GM12801 (cell line): Measurements from ENCODE around the gene CYP39A1.

Experiments used
- TF ChIP-seq, protein P1 (sequence below): IDR thresholded peaks from one replicate; pipeline ENCODE4 v1.5.1; 2011; ENCODE audit warnings: control low read depth; ENCODE audit not compliant: insufficient read length; ENCODE audit errors: extremely low read depth

Gene CYP39A1

DNA sequence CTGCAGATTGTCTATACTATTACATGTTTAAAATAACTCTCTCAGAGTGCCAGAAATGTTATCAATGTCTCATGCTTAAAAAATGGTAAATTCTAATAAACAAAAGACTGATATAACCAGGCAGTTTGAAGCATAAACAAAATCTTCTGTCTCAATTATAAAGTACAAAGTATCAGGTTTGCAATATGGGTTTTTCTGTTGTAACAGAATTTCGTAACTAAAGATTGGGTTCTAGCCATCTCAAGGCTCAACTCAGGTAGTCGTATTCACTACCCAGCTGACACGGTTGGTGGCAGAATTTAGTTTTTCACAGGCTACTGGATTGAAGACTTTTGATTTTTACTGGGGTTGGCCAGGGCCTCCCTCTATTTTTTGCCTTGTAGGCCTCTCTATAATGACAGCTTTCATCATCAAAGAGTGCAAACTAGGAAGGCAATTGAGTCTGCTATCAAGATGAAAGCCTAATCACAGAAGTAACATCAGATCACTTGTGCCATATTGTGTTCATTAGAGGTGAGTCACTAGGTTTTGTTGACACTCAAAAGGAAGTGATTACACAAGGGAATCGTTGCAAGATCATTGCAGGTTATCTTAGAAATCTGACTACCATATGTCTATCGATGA lies 3.6 kb downstream of the CYP39A1 start:
- TF ChIP-seq, protein P1, sequence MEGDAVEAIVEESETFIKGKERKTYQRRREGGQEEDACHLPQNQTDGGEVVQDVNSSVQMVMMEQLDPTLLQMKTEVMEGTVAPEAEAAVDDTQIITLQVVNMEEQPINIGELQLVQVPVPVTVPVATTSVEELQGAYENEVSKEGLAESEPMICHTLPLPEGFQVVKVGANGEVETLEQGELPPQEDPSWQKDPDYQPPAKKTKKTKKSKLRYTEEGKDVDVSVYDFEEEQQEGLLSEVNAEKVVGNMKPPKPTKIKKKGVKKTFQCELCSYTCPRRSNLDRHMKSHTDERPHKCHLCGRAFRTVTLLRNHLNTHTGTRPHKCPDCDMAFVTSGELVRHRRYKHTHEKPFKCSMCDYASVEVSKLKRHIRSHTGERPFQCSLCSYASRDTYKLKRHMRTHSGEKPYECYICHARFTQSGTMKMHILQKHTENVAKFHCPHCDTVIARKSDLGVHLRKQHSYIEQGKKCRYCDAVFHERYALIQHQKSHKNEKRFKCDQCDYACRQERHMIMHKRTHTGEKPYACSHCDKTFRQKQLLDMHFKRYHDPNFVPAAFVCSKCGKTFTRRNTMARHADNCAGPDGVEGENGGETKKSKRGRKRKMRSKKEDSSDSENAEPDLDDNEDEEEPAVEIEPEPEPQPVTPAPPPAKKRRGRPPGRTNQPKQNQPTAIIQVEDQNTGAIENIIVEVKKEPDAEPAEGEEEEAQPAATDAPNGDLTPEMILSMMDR = no peak

DNA sequence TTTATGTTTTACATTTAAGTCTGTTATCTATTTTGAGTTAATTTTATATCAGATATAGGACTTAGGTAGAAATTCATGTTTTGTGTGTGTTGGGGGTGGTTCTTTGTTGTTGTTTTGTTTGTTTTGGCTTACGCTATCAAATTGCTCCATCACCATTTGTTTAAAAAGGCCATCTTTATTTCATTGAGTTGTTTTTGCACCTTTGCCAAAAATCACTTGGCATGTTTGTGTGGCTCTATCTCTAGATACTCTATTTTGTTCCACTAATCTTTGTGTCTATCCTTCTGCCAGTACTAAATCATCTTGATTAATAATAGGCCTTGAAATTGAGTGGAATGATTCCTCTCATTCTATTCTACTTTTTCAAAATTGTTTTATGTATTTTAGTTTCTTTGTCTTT lies 7.4 kb downstream of the CYP39A1 start:
- TF ChIP-seq, protein P1 = no peak

DNA sequence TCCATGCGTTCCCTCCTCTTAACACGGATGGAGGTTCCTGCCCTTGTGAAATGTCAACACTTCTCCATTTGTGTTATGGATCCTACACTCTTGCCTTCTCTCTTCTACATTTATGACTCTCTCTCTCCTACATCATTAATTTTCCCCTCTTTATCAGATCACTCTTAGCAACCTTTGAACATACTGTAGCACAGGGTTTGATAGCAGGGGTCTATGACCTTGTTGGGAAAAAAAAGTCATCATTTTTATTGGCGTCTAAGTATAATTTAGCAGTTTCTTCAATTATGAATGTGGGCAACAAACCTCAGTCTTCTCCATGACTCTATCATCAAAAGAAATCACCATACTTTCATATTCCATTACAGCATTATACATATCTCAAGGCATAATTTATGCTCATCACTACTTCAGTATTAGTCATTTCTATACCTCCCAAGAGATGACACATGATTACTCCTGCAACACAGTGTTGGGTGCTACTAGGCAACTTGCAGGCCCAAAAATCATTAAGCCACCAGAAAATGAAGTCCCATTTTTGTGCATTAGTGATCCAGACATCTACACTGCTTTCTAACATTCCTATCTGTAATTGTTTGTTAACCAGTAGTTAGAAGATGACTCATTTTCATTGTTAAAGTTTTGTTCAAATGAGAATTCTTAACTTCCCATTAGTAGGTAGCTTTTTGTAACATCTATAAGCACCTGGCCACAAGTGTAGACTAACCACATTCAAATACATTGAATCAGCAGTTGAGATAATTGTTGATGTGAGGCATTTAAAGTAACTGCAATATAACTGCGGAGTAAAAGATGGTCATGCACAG lies 9.5 kb downstream of the CYP39A1 start:
- TF ChIP-seq, protein P1 = no peak

DNA sequence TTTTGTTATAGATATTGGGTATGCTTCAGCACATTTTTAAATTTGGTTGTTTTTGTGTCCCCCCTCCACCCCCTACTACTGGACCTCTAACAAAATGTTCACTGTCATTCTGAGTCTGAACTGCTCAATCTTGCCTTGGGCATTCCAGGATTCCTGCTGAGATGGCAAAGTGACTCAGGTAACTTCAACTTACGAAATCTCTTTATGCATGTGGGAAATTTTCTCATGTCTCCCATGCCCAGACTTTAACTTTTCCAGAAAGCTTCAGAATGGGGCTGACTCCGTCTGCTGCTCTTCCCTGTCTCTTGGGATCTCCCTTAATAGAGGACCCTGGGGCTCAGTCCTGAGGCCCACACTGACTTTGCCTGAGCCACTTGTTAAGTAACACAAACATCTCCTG lies 14.0 kb downstream of the CYP39A1 start:
- TF ChIP-seq, protein P1 = no peak

DNA sequence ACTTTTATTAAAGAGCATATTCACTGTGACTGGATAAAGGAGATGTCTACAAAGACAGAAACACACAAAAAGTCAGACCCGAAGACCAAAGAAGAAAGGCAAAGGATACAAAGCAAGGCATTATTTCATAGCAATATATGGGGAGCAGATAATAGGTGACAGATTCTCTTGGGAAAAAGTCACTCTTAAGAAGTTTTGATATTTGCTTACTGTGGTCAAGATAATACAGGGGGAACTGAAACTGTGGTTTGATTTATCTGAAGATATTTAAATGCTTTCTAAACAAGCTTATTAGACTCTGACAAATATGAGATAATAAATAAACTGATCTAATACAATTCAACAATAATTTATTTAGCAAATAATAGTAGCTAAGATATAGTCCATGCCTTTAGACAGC lies 14.7 kb downstream of the CYP39A1 start:
- TF ChIP-seq, protein P1 = no peak

DNA sequence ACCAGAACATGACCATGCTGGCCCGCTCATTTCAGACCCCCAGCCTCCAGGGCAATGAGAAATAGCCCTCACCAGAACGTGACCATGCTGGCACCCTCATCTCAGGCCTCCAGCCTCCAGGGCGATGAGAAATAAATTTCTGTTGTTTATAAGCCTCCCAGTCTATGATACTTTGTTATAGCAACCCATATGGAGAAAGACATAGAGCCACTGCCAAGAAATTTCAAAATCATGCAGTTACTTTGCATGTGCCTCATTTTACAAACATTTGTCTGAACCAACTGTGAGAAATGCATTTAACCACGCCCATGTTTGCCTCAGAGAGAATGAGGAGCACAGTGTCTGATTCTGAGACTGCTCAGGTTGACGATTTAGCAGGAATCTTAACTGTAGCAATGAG lies 15.5 kb downstream of the CYP39A1 start:
- TF ChIP-seq, protein P1 = no peak

DNA sequence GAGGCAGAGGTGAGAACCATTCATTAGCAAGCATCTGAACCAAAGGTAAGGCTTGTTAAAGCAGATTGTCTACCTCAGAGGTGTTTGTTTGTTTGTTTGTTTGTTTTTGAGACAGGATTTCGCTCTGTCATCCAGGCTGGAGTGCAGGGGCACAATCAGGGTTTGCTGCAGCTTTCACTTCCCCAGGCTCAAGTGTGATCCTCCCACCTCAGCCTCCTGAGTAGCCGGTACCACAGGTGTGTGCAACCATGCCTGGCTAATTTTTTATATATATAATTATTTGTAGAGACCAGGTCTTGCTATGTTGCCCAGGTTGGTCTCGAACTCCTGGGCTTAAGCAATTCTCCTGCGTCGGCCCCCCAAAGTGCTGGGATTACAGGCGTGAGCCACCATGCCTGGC lies 17.2 kb downstream of the CYP39A1 start:
- TF ChIP-seq, protein P1 = no peak
